ENCODE results near the gene NKD1.

NKD1 gene

DNA sequence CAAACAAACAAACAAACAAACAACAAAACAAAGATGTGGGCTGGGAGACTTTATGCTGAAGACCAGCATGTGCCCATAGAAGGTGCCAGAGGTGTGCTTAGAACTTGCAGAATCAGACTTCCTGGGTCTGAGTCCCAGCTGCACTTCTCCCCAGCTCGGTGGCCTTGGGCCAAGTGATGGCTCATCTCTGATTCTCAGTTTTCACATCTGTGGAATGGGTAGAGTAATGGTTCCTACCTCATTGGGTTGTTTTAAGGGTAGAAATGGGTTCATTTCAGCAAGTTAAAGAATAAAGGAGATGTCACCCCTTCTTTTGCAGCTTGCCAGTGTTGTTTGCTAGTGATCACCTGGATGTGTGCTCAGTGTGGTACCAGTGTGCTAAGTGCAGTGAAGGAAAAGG lies 10.7 kb downstream of the NKD1 start:
- no peak for DNase-seq (ENCODE audit: low spot score)

DNA sequence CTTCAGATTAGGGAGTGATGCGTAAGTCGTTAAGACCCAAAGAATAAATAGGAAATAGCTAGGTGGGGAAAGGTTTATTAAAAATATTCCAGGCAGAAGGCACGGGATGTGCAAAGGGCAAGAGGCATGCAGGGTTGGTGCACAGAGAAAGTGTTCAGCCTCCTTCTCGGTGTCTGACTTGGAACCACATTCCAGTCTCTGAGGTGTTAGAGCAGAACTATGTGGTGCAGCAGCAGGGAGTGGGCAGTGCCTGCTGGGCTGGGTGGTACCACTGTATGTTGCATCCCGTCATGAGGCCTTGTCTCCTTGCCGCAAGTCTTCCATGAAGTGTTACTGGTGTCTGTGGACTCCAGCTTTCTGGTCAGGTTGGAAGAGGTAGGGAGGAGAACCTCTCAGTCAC lies 11.1 kb downstream of the NKD1 start:
- DNase-seq (ENCODE audit: low spot score) = no peak

- no peak for DNase-seq (ENCODE audit: low spot score)
Observed at GRCh38 chr16:50559804-50560514, 11.8 kb downstream of the NKD1 start.

DNA sequence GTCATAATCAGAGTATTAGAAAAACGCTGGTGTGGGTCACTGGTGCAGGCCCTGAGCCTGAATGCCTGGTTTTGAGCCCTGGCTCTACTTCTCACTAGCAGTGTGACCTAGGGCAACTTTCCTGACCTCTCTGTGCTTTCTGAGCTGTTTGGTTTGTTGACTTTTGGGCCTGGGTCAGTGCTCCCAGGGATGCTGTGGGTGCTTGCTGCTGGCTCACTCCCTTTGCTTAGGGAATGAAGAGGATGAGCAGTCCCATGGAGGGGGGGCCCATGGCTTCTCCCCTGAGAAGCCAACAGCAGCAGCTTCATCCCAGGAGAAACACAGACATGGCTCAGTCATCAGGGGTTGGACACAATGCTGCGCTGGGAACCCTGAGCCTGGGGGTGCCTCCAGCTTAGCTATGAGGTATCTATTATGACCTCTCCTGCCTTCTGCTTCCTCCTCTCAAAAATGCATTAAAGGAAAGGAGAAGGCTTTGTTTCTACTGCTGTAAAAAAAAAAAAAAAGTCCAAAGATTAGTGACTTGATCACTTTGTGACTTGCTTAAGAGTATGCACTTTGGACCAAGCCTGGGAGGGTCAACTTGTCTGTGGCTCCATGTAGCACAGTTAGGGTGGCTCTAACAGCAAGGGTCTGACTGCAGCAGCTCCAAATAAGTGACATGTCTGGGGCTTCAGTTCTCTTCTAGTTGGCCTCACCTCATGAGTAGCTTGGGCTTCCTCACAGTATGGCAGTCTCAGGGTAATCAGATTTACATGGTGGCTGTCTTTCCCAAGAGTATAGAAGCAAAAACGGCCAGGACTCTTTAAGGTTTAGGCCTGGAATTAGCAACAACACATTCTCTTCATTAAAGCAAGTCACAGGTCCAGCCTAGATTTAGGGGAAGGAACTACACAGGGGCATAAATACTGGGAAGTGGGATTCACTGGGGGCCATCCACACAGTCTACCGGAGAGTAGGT lies 13.0 kb downstream of the NKD1 start:
- no peak for DNase-seq (ENCODE audit: low spot score)

DNA sequence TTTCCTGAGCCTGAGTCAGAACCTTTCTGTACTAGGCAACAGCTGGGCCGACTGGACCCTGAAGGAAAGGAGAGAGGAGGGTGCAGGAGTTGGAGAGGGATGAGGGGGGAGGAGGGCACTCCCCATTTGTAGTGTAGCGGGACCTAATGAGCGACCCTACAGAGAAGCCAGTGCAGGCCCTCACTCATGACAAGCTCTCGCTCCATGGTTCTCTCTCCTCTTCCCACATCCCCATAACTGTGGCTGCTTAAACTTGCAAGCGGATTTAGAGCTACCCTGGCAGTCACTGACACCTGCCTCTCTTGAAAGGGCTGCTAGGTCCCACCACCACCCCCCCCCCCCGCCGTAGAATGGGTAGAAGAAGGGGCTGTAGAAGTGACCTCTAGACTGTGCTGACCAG lies 14.5 kb downstream of the NKD1 start:
- DNase-seq (ENCODE audit: low spot score) = no peak

- DNase-seq (ENCODE audit: low spot score) = no peak
Observed at GRCh38 chr16:50563989-50564388, 15.8 kb downstream of the NKD1 start.

- no peak for DNase-seq (ENCODE audit: low spot score)
Observed at GRCh38 chr16:50565428-50565827, 17.2 kb downstream of the NKD1 start.

- no peak for DNase-seq (ENCODE audit: low spot score)
Observed at GRCh38 chr16:50566014-50566962, 18.1 kb downstream of the NKD1 start.

GRCh38 chr16:50567651-50568050 lies 19.5 kb downstream of the NKD1 start:
- no peak for DNase-seq (ENCODE audit: low spot score)

DNA sequence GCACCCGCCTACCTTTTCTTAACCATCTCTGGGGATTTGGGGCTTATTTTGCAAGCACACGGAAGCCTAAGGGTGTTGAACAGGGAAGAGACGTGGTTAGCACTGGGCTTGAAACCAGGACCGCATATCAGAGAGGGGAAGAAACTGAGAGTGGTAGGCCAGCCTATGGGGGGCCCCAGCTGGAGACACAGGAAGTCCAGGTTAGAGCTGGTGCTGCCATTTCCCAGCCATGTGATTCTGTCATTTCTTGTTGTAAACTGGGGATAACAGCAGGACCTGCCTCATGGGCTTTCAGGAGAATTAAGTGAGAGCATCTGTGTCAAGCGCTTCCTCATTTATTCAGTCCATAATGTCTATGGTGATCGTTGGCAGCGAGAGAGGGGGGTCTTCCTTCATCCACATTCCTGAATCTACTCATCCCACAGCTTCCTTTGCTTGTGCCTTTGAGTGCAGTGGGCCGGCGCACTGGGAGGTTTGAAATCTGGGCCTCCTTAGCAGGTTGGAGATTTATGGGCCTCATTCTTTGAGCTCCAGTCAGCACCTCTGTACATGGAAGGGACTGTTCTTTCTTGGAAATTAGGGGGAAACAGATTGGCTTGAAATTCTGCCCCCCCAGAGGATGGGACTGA lies 20.1 kb downstream of the NKD1 start:
- DNase-seq (ENCODE audit: low spot score) = no peak

DNA sequence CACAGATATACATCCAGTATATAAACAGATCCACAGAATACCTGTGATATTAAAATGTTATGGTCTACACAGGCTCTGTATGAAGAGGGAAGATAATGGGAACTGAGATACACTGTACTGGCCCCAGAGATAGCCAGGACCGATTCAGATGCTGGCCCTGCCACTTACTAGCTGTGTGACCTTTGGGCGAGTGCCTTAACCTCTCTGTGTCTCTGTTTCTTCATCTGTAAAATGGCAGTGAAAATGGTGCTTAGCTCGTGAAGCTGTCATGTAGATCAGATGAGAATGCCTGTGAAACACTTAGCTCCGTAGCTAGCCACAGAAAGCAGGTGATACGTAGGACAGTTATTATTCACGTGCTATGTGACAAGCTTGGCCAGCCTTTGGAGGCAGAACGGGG lies 22.2 kb downstream of the NKD1 start:
- no peak for DNase-seq (ENCODE audit: low spot score)

- DNase-seq (ENCODE audit: low spot score) = no peak
Observed at GRCh38 chr16:50570808-50571598, 22.8 kb downstream of the NKD1 start.

GRCh38 chr16:50571786-50572185 lies 23.6 kb downstream of the NKD1 start:
- DNase-seq (ENCODE audit: low spot score) = no peak

DNA sequence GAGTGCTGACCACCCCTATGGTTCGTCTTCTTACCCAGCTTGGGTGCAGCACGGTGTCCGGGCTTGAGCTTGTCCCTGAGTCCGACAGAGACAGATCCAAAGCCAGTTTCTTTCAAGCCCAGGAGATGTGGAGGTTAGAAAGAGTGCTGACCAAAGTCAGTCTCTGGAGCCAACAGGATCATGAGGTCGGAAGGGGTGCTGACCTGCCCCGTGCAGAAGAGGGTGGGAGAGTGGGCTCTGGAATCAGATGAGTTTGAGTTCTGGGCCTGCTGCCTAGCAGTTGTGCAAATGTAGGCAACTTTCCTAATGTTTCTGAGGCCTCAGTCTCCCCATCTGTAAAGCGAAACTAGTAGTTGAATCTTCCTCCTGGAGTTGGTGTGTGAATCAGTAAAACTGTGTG lies 24.5 kb downstream of the NKD1 start:
- DNase-seq (ENCODE audit: low spot score) = no peak

GRCh38 chr16:50573279-50573678 lies 25.1 kb downstream of the NKD1 start:
- no peak for DNase-seq (ENCODE audit: low spot score)

GRCh38 chr16:50573947-50574744 lies 25.9 kb downstream of the NKD1 start:
- DNase-seq (ENCODE audit: low spot score) = no peak

DNA sequence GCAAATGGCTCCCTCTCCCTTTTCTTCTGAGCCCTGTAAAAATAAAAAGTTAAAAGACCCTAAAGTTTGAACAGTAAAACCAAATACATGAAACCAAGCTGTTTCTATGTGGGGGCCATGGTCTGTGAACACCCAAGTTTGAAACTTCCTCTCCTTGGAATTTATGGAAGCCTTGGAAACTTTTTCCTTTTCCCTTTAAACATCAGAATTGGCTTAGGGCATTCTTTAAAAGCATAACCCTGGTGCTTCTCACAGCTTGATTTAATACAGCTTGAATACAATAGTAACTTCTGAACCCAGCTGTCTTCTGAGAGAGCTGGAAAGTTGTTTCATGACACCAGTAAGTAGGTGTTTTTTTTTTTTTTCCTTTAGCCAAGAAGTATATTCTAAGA lies 26.5 kb downstream of the NKD1 start:
- no peak for DNase-seq (ENCODE audit: low spot score)

DNA sequence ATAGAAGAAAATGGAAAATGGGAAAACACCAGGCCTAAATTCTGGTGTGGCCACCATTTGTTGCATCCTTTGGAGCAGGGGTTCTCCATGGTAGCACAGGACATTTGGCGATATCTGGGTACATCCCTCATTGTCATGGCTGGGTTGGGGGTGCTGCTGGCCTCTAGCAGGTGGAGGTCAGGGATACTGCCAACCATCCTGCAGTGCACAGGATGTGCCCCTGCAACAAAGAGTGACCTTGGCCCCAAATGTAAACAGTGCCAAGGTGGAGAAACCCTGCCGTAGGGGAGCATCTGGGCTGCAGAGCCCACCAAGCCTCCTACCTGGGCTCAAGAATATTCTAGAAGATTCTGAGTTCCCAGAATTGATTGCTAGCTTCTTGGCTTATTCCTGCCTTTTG lies 27.5 kb downstream of the NKD1 start:
- DNase-seq (ENCODE audit: low spot score) = no peak

GRCh38 chr16:50576403-50577113 lies 28.4 kb downstream of the NKD1 start:
- no peak for DNase-seq (ENCODE audit: low spot score)

Data from D341Med (cell line).